Fibroblast of villous mesenchyme (primary cell): ENCODE results near the gene TGFBRAP1. TPM values are rescaled to one million over a fixed set of nuclear protein-coding genes. Genes with fewer than 3 reads are reported as not detected.

Experiments used
- DNase-seq: peaks from one replicate; pipeline ENCODE4 v3.0.0-alpha.2; 2010; ENCODE audit warnings: low read depth
- H3K4me3 ChIP-seq: 2 replicates; pipeline ENCODE4 v1.5.1; 2011; ENCODE audit warnings: low read depth, mild to moderate bottlenecking, low read length
- total RNA-seq: library from RNA; depleted of rRNA; stranded (reverse); fragments of >200 nt; gene quantifications from 2 replicates; pipeline ENCODE4 v1.2.3, GENCODE V29; 2012
- TF ChIP-seq, protein P1 (sequence below): IDR thresholded peaks from 2 replicates; pipeline ENCODE4 v1.5.1; 2012; ENCODE audit warnings: low read depth, mild to moderate bottlenecking, low read length; ENCODE audit not compliant: insufficient read depth

Gene TGFBRAP1
- total RNA-seq, 1 donor = 29.4 TPM

DNA sequence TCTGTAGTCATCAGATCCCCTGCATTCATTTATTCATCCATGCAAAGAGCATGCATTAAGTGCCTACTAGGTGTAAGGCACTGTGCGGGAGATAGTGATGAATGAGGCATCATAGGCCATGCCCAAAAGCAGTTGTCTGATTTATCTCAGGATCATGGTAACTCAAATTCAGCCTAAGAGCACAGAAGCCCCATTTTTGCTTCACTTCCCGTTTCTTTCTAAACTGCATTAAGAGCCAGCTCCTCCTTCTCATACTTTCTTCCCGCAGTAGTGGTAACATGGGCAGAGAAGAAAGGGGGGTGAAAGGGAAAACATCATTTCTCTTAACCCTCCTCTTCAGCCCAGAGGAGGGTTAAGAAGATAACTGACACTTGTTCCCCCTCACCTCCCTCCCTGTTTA is 85.1 kb downstream of the TGFBRAP1 start:
- DNase-seq = no peak
- H3K4me3 ChIP-seq = no peak overlapping the region
- TF ChIP-seq, protein P1, sequence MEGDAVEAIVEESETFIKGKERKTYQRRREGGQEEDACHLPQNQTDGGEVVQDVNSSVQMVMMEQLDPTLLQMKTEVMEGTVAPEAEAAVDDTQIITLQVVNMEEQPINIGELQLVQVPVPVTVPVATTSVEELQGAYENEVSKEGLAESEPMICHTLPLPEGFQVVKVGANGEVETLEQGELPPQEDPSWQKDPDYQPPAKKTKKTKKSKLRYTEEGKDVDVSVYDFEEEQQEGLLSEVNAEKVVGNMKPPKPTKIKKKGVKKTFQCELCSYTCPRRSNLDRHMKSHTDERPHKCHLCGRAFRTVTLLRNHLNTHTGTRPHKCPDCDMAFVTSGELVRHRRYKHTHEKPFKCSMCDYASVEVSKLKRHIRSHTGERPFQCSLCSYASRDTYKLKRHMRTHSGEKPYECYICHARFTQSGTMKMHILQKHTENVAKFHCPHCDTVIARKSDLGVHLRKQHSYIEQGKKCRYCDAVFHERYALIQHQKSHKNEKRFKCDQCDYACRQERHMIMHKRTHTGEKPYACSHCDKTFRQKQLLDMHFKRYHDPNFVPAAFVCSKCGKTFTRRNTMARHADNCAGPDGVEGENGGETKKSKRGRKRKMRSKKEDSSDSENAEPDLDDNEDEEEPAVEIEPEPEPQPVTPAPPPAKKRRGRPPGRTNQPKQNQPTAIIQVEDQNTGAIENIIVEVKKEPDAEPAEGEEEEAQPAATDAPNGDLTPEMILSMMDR = no peak

DNA sequence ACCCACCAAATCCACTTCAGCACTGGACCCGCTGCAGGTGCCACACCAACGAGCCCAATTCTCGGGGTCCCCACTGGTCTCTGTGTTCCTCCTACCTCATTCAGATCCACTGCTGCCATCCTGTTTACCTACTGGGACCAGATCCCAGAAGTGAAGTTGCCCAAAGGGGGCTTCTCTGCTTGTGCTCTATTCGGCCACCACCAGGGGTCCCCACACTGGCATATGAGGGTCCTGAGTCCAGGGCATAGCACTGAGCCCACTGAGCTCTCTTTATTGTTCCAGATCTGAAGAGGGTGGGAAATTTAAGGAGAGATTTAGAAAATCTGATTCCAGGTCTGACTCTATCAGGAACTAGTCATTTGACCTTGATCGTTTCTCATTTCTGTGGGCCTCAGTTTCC is 85.6 kb downstream of the TGFBRAP1 start:
- no peak for DNase-seq

DNA sequence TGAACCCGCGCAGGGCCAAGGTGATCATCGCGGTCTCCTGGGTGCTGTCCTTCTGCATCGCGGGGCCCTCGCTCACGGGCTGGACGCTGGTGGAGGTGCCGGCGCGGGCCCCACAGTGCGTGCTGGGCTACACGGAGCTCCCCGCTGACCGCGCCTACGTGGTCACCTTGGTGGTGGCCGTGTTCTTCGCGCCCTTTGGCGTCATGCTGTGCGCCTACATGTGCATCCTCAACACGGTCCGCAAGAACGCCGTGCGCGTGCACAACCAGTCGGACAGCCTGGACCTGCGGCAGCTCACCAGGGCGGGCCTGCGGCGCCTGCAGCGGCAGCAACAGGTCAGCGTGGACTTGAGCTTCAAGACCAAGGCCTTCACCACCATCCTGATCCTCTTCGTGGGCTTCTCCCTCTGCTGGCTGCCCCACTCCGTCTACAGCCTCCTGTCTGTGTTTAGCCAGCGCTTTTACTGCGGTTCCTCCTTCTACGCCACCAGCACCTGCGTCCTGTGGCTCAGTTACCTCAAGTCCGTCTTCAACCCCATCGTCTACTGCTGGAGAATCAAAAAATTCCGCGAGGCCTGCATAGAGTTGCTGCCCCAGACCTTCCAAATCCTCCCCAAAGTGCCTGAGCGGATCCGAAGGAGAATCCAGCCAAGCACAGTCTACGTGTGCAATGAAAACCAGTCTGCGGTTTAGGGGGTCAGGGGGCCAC is 87.1 kb downstream of the TGFBRAP1 start:
- H3K4me3 ChIP-seq = no peak overlapping the region
- no peak for DNase-seq
- TF ChIP-seq, protein P1 = no peak

More for the DNA sequence above, 85.6 kb downstream of the TGFBRAP1 start:
- no peak overlapping the region for H3K4me3 ChIP-seq
- TF ChIP-seq, protein P1 = peak; percentile 48

DNA sequence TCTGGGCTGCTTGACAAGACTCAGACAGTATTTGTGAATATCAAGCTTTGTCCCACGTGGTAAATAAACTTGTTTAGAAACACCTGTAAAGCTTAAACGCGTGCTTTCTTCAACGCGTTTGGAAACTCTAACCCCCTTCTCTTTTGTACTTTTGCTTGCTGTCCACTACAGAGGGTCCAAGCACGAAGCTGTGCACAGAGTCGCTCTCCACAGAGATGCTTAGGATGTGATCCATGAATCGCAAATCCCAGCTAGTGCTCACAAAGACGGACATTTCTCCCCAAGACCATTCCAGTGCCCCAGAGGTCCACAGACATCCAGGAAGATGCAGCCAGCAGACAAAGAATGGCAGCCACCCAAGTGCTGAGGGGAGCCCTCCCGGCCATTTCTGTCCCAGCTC is 88.1 kb downstream of the TGFBRAP1 start, which contains the start of gene GPR45:
TSS of gene GPR45 (plus strand) at position 301 of the 400 bp plus-strand sequence. CDS start 116 bp downstream, outside the sequence.
- no peak for DNase-seq
- no peak within 1 kb of the TSS for H3K4me3 ChIP-seq
- TF ChIP-seq, protein P1 = no peak

DNA sequence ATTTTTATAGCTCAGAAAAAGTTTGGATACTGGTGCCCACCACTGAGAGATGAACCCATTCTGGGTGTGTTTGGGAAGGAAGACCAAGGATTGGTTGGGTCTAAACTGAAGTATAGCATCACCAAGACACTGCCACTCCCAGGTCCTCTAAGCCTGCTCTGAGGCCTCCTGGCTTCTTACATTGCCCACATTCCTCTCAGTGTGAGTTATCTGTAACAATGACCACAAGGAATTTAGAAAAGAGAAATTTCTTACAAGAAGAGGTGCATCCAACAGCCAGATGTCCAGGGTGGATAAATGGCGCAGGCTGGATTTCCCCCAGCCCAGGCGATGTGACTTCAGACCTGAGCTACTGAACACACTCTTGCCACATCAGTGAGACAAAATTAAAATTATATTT is 89.6 kb downstream of the TGFBRAP1 start:
- peak; percentile 87 for DNase-seq
- no peak overlapping the region for H3K4me3 ChIP-seq
- TF ChIP-seq, protein P1 = no peak

DNA sequence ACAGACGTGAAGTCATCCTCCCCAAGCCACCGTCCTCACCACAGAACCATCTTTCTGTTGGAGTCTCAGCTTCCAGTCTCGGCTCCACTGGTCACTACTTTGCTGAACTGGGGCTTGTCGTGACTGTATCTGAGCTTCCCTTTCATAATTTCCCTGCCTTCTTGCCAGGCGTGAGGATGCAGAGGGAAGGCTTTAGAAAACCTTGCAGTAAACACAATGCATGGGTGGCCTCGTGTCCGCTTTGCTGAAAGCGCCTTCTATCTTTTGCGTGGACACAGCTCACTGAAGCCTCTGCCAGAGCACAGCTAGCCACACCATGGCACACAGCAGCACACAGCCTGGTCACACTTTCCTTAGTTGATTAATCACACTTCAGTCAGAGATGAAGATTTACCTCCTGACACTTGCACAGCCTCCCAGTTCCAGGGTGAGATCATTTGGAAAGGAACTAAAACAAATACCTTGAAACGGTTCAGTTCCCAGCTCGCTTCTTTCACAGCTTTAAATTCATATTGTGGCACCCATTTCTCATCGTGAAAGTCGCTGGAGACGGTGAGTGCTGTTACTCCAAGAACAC is 90.8 kb downstream of the TGFBRAP1 start:
- DNase-seq = no peak
- no peak overlapping the region for H3K4me3 ChIP-seq
- TF ChIP-seq, protein P1 = no peak
